Measurements from ENCODE around the gene SH2D5. TPM values are rescaled to one million over a fixed set of nuclear protein-coding genes. Genes with fewer than 3 reads are reported as not detected.

The SH2D5 gene
- total and polyA plus RNA-seq, 9 donors = 0.15 to 1.8 (median 0.65) TPM; not detected in 1

DNA sequence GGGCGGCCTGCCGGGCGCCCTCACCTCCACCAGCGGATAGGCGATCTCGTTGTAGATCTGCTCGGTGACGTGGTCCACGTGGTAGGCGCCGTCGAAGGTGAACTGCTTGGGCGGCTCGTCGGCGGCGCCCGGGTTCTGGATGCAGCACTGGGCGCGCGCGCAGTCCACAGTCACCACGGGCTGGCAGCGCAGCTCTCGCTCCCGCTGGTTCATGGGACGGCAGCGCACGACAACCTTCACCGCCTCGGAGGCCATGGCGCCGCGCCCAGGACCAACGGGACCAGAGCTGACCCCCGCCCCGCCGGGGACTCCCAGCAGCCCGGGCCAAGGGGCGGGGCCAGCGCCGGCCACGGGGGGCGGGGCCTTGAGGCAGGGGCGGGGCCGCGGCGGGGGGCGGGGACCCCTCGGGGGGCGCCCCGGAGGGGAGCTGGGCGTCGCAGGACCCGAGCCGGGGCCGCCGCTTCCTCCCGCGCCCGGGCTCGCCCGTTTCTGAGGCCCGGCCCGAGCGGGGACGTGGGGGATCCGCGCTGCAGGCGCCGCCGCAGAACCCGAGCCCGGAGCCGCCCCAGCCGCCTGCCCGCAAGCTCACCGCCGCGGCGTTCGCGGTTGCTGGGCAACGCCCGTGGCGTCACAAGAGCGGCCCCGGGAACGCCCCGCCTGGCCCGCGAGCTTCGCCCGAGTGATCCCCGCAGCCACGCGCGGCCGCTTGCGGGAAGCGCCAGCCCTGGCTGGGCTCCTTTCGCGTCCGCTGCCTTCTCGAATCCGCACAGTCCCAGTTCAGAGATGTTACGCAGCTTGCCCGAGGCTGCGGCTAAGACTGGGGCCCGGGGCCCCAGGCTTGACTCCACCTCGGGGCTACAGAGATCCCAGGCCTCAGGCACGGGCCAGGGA, 14.8 kb downstream of the SH2D5 start, which contains the start of gene KIF17:
KIF17 (minus strand) TSS at position 556 of the 891 bp plus-strand sequence; CDS start at position 255, 301 bp downstream.
- no peaks in the 10 kb centered on the region for H3K4me1 ChIP-seq (ENCODE audit: insufficient read depth)
- no peaks in the 10 kb centered on the region for H3K27me3 ChIP-seq
- peak; percentile 78 to 89 (median 85) for DNase-seq
- no peak within 1 kb of the TSS for H3K27ac ChIP-seq
- no peaks in the 10 kb centered on the region for H3K9me3 ChIP-seq
- intact Hi-C loops (cut with DNase I) = no loop called here
- H3K36me3 ChIP-seq = no peaks in the 10 kb centered on the region
- peak within 1 kb of the TSS; percentile 35 for H3K4me3 ChIP-seq
- peak; percentile 25 for TF ChIP-seq POLR2A (IDR thresholded peaks at IDR 0.05)
- TF ChIP-seq EP300 (IDR thresholded peaks at IDR 0.05) = no peak
- TF ChIP-seq, protein P1, sequence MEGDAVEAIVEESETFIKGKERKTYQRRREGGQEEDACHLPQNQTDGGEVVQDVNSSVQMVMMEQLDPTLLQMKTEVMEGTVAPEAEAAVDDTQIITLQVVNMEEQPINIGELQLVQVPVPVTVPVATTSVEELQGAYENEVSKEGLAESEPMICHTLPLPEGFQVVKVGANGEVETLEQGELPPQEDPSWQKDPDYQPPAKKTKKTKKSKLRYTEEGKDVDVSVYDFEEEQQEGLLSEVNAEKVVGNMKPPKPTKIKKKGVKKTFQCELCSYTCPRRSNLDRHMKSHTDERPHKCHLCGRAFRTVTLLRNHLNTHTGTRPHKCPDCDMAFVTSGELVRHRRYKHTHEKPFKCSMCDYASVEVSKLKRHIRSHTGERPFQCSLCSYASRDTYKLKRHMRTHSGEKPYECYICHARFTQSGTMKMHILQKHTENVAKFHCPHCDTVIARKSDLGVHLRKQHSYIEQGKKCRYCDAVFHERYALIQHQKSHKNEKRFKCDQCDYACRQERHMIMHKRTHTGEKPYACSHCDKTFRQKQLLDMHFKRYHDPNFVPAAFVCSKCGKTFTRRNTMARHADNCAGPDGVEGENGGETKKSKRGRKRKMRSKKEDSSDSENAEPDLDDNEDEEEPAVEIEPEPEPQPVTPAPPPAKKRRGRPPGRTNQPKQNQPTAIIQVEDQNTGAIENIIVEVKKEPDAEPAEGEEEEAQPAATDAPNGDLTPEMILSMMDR (IDR thresholded peaks at IDR 0.05) = no peak
- WGBS, 3 donors = 2 to 3% (median 2%) methylated on average over 40 to 111 of the region's 112 CpGs

DNA sequence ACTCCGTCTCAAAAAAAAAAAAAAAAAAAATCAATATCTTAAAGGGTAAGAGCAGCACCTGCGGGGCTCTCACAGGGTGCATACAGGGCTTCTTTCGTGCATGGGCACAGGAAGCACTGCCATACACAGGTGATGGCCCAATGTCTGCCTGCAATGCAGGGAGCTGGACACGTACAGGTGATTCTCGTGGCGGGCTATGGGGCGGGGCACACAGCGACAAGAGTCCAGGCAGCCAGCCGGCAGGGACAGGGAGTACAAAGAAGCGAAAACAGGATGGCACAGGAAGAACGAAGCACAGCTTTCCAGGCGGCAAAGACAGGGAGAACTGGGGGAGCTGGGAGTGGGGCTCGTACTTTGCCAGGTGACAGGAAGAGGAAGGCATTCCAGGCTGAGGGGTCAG, 16.3 kb downstream of the SH2D5 start:
- no peak overlapping the region for H3K27ac ChIP-seq
- no peak overlapping the region for H3K4me3 ChIP-seq
- no peaks in the 10 kb centered on the region for H3K4me1 ChIP-seq (ENCODE audit: insufficient read depth)
- intact Hi-C loops (cut with DNase I) = no loop called here
- no peak for DNase-seq
- TF ChIP-seq POLR2A (IDR thresholded peaks at IDR 0.05) = no peak
- TF ChIP-seq, protein P1 (IDR thresholded peaks at IDR 0.05) = no peak
- TF ChIP-seq EP300 (IDR thresholded peaks at IDR 0.05) = no peak
- H3K9me3 ChIP-seq = no peaks in the 10 kb centered on the region
- H3K27me3 ChIP-seq = no peaks in the 10 kb centered on the region
- WGBS, 3 donors = 85 to 89% (median 85%) methylated on average over 13 of the region's 13 CpGs
- no peaks in the 10 kb centered on the region for H3K36me3 ChIP-seq

DNA sequence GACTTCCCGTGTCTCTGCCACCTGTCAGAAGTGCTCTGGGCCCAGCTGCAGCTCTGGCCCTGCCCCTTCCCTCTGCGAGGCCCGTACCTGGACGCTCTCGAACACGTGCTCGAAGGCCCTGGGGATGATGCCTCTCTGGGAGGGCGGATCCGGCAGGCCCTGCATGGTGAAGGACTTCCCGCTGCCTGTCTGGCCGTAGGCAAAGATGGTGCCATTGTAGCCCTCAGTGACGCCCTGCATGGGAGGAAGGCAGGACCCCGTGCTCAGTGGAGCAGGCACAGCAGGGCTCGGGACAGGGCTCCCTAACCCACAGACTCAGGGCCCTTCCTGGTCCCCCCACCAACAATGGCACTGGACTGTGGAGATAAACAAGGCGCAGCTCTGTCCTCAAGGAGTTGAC, 17.1 kb downstream of the SH2D5 start:
- Histone ChIP-seq H3K4me3 (no peak overlapping the region), H3K36me3 (no peaks in the 10 kb centered on the region), H3K27me3 (no peaks in the 10 kb centered on the region), H3K27ac (no peak overlapping the region), H3K4me1 (ENCODE audit: insufficient read depth) (no peaks in the 10 kb centered on the region), H3K9me3 (no peaks in the 10 kb centered on the region)
- TF ChIP-seq, protein P1 (IDR thresholded peaks at IDR 0.05) = no peak
- no peak for TF ChIP-seq POLR2A (IDR thresholded peaks at IDR 0.05)
- TF ChIP-seq EP300 (IDR thresholded peaks at IDR 0.05) = no peak
- 87 to 89% (median 89%) methylated on average over 15 of the region's 15 CpGs for WGBS, 3 donors
- intact Hi-C loops (cut with DNase I) = no loop called here
- DNase-seq = no peak

DNA sequence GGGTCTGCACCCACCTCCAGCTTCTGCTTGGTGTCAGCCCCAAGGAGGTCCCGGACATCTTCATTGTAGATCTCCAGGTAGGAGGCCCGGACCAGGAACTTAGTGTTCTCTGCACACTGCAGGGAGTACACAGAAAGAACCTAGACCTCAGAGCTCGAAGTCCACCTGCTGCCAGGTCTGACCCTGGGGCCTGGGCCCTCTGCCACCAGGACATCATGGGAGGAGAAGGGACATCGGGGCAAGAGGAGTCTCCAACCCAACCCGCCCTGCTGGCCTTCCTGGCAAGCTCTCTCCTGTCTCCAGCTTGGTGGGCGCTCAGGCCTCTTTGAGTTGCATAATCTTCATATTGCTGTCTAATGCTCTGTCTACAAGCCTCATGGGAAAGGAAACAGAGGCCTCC, 19.1 kb downstream of the SH2D5 start:
- 88 to 93% (median 91%) methylated on average over 6 of the region's 6 CpGs for WGBS, 3 donors
- no peak overlapping the region for H3K4me3 ChIP-seq
- H3K27me3 ChIP-seq = no peaks in the 10 kb centered on the region
- intact Hi-C loops (cut with DNase I) = no loop called here
- no peak overlapping the region for H3K27ac ChIP-seq
- no peaks in the 10 kb centered on the region for H3K36me3 ChIP-seq
- TF ChIP-seq, protein P1 (IDR thresholded peaks at IDR 0.05) = no peak
- TF ChIP-seq POLR2A (IDR thresholded peaks at IDR 0.05) (no peak), EP300 (IDR thresholded peaks at IDR 0.05) (no peak)
- DNase-seq = no peak
- H3K4me1 ChIP-seq (ENCODE audit: insufficient read depth) = no peaks in the 10 kb centered on the region
- no peaks in the 10 kb centered on the region for H3K9me3 ChIP-seq

All from ovary (tissue), 9 donors.